ENCODE data around the gene NPAT. TPM values are rescaled to one million over a fixed set of nuclear protein-coding genes. Genes with fewer than 3 reads are reported as not detected.
A peak's percentile ranks its signal among the peaks of the same experiment; 100 is the strongest.

The NPAT gene
- total and polyA plus RNA-seq, 2 of the 13 experiments (the other 11 are each of a cell fraction or from before 2014, with no cell fraction given), result 4.4 to 11.2 TPM

DNA sequence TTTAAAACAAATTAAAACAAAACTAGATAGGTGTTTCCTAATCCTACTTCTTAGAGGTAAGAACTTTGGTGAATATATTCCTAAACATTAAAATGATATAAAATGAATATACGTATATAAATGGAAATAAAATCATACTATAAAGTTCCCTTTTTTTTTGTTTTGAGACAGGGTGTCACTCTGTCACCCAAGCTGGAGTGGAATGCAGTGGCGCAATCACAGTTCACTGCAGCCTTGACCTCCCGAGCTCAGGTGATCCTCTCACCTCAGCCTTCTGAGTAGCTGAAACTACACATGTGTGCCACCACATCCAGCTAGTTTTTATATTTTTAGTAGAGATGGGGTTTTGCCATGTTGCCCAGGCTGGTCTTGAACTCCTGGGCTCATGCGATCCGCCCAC is 44.9 kb downstream of the NPAT start (continued):
- TF ChIP-seq MTA1 (CRISPR knock-in tag; IDR thresholded peaks at IDR 0.05; ENCODE audit: borderline replicate concordance) (no peak), THRA (CRISPR knock-in tag; IDR thresholded peaks at IDR 0.05; ENCODE audit: borderline replicate concordance) (peak; percentile 76; the same call in 1 of the 2 replicates), PCBP1 (IDR thresholded peaks at IDR 0.05; ENCODE audit: borderline replicate concordance, low read depth, low read length) (no peak), GFI1 (CRISPR knock-in tag; IDR thresholded peaks at IDR 0.05; ENCODE audit: borderline replicate concordance) (no peak), HOXA3 (CRISPR knock-in tag; IDR thresholded peaks at IDR 0.05) (0 out of 2 replicates have a peak, but pooled peaks have one; percentile 18), ASH2L (IDR thresholded peaks at IDR 0.05; ENCODE audit: insufficient read length, low read depth, low read length) (no peak), USF2 (IDR thresholded peaks at IDR 0.05; ENCODE audit: low read depth, low read length) (no peak), USF2 (CRISPR knock-in tag; IDR thresholded peaks at IDR 0.05; ENCODE audit: borderline replicate concordance) (no peak), ZHX1 (CRISPR knock-in tag; IDR thresholded peaks at IDR 0.05; ENCODE audit: low read depth) (no peak), MXD4 (CRISPR knock-in tag; IDR thresholded peaks at IDR 0.05) (no peak), SOX6 (IDR thresholded peaks at IDR 0.05) (no peak), SOX6 (CRISPR knock-in tag; IDR thresholded peaks at IDR 0.05) (no peak), THYN1 (CRISPR knock-in tag; IDR thresholded peaks at IDR 0.05; ENCODE audit: borderline replicate concordance, low read depth) (no peak), ZBTB7B (CRISPR knock-in tag; IDR thresholded peaks at IDR 0.05) (no peak), PHF21A (CRISPR knock-in tag; IDR thresholded peaks at IDR 0.05) (no peak)
- TF ChIP-seq, protein P1, sequence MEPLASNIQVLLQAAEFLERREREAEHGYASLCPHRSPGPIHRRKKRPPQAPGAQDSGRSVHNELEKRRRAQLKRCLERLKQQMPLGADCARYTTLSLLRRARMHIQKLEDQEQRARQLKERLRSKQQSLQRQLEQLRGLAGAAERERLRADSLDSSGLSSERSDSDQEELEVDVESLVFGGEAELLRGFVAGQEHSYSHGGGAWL (CRISPR knock-in tag; IDR thresholded peaks at IDR 0.05), result no peak
- TF ChIP-seq, protein P2, sequence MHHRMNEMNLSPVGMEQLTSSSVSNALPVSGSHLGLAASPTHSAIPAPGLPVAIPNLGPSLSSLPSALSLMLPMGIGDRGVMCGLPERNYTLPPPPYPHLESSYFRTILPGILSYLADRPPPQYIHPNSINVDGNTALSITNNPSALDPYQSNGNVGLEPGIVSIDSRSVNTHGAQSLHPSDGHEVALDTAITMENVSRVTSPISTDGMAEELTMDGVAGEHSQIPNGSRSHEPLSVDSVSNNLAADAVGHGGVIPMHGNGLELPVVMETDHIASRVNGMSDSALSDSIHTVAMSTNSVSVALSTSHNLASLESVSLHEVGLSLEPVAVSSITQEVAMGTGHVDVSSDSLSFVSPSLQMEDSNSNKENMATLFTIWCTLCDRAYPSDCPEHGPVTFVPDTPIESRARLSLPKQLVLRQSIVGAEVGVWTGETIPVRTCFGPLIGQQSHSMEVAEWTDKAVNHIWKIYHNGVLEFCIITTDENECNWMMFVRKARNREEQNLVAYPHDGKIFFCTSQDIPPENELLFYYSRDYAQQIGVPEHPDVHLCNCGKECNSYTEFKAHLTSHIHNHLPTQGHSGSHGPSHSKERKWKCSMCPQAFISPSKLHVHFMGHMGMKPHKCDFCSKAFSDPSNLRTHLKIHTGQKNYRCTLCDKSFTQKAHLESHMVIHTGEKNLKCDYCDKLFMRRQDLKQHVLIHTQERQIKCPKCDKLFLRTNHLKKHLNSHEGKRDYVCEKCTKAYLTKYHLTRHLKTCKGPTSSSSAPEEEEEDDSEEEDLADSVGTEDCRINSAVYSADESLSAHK (CRISPR knock-in tag; IDR thresholded peaks at IDR 0.05; ENCODE audit: borderline replicate concordance), result no peak
- TF ChIP-seq, protein P3, sequence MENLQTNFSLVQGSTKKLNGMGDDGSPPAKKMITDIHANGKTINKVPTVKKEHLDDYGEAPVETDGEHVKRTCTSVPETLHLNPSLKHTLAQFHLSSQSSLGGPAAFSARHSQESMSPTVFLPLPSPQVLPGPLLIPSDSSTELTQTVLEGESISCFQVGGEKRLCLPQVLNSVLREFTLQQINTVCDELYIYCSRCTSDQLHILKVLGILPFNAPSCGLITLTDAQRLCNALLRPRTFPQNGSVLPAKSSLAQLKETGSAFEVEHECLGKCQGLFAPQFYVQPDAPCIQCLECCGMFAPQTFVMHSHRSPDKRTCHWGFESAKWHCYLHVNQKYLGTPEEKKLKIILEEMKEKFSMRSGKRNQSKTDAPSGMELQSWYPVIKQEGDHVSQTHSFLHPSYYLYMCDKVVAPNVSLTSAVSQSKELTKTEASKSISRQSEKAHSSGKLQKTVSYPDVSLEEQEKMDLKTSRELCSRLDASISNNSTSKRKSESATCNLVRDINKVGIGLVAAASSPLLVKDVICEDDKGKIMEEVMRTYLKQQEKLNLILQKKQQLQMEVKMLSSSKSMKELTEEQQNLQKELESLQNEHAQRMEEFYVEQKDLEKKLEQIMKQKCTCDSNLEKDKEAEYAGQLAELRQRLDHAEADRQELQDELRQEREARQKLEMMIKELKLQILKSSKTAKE (CRISPR knock-in tag; IDR thresholded peaks at IDR 0.05; ENCODE audit: borderline replicate concordance), result no peak

All from HepG2 (cell line).